Adipocyte (in vitro differentiated cells): Measurements from ENCODE around the gene IFI30.

Experiments used
- DNase-seq: peaks from one replicate; pipeline ENCODE4 v3.0.0-alpha.2; 2015; ENCODE audit warnings: low read depth
- H3K27me3 ChIP-seq: replicated peaks from 2 replicates; pipeline ENCODE4 v1.7.0; 2013; ENCODE audit warnings: mild to moderate bottlenecking, low read length, moderate library complexity; ENCODE audit not compliant: control insufficient read depth, insufficient read depth
- H3K36me3 ChIP-seq: 2 replicates; pipeline ENCODE4 v1.7.0; 2013; ENCODE audit warnings: low read length, mild to moderate bottlenecking, moderate library complexity; ENCODE audit not compliant: control insufficient read depth, insufficient read depth, severe bottlenecking
- H3K4me1 ChIP-seq: 2 replicates; pipeline ENCODE4 v1.7.0; 2013; ENCODE audit warnings: mild to moderate bottlenecking, low read length, moderate library complexity; ENCODE audit not compliant: control insufficient read depth, insufficient read depth
- H3K4me3 ChIP-seq: 2 replicates; pipeline ENCODE4 v1.7.0; 2013; ENCODE audit warnings: mild to moderate bottlenecking, low read length, moderate library complexity
- H3K9ac ChIP-seq: 2 replicates; pipeline ENCODE4 v1.7.0; 2013; ENCODE audit warnings: mild to moderate bottlenecking, low read length, moderate library complexity
- H3K9me3 ChIP-seq: 2 replicates; pipeline ENCODE4 v1.7.0; 2013; ENCODE audit warnings: mild to moderate bottlenecking, low read length, moderate library complexity; ENCODE audit not compliant: control insufficient read depth

The IFI30 gene

DNA sequence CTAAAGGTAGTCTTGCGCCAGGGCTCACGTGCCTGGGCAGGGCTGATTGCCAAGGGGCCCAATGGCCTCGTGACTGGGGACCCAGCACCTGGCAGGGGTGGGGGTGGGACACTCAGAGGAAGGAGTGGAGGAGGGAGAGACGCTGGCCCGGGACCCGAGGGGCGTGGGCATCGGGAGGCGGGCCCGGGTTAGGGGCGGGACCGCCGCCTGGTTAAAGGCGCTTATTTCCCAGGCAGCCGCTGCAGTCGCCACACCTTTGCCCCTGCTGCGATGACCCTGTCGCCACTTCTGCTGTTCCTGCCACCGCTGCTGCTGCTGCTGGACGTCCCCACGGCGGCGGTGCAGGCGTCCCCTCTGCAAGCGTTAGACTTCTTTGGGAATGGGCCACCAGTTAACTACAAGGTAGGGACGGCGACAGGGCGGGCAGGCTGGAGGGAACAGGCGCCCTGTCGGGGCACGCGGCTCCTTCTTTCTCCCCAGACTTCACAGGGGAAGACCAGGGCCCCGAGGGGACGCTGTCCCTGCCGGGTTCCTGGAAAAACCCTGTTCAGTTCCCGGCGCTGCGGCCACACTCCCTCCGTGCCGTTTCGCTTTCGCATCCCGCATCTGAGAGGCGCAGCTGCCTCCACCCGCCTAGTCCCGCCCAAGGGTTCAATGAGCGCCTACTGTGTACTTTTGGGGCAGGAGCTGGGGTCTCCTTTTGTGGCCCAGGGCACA lies at the start of gene IFI30:
Gene IFI30 (plus strand): TSS at position 242 of the 717 bp plus-strand sequence. CDS start 29 bp downstream, at position 271.
- no peaks in the 10 kb centered on the region for H3K9me3 ChIP-seq
- H3K4me3 ChIP-seq = peak within 1 kb of the TSS; percentile 88
- peaks cover 28% of the 10 kb centered on the region for H3K4me1 ChIP-seq
- no peaks in the 10 kb centered on the region for H3K27me3 ChIP-seq
- DNase-seq = peak; percentile 67
- H3K36me3 ChIP-seq = peaks cover 7% of the 10 kb centered on the region
- H3K9ac ChIP-seq = peak within 1 kb of the TSS; percentile 82

DNA sequence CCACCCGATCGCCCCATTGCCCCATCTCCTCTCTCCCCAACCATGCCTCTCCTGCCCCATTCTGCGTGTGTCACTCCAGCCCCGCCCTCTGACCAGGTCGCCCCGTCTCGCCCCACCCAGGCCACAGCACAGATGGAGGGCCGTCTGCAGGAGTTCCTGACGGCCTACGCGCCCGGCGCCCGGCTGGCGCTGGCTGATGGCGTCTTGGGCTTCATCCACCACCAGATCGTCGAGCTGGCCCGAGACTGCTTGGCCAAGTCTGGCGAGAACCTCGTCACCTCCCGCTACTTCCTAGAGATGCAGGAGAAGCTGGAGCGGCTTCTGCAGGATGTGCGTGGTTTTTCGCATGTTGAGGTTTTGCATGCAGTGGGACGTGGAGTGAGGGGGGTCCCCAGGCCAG lies 49.8 kb upstream of the IFI30 start:
- Histone ChIP-seq H3K9ac (no peak overlapping the region), H3K36me3 (peaks cover 17% of the 10 kb centered on the region), H3K4me3 (no peak overlapping the region), H3K27me3 (no peaks in the 10 kb centered on the region), H3K9me3 (no peaks in the 10 kb centered on the region), H3K4me1 (peaks cover 2% of the 10 kb centered on the region)
- no peak for DNase-seq

DNA sequence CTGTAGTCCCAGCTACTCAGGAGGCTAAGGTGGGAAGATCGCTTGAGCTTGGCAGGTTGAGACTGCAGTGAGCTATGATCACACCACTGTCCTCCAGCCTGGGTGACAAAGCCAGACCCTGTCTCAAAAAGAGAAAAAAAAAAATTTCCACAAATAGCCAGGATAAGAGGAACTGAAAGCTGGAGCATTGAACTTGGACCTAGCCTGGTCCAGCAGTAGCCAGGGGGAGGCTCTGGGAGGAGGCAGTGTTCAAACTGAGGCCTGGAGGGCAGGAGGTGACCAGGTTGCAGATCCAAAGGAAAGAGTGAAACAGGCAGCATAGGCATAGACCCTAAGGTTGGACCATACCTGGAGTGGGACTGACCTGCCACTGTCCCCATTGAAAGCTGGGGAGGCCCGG lies 47.5 kb upstream of the IFI30 start:
- no peaks in the 10 kb centered on the region for H3K27me3 ChIP-seq
- no peak for DNase-seq
- H3K4me1 ChIP-seq = no peaks in the 10 kb centered on the region
- H3K9me3 ChIP-seq = no peaks in the 10 kb centered on the region
- no peak overlapping the region for H3K4me3 ChIP-seq
- H3K36me3 ChIP-seq = peaks cover 33% of the 10 kb centered on the region
- no peak overlapping the region for H3K9ac ChIP-seq

DNA sequence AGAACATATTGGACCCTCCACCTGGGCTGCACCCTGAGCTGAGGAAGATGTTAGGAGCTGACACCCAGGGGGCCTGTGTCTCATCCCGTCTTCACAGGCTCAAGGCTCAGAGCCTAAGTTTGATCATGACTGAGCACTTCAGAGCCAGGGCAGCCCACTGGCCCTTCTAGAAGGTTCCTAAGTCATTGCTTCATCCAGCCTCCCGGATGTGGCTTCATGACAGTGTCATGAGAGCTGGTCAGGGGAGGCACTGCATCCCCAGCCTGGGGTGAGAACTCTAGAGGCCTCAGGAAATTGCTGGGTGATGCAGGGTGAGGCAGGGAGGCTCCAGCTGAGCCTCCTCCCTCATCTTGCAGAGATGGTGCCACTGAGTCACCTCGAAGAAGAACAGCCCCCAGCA lies 45.6 kb upstream of the IFI30 start:
- Histone ChIP-seq H3K9me3 (no peaks in the 10 kb centered on the region), H3K4me1 (no peaks in the 10 kb centered on the region), H3K36me3 (peaks cover 31% of the 10 kb centered on the region), H3K4me3 (no peak overlapping the region), H3K27me3 (no peaks in the 10 kb centered on the region), H3K9ac (no peak overlapping the region)
- DNase-seq = no peak

DNA sequence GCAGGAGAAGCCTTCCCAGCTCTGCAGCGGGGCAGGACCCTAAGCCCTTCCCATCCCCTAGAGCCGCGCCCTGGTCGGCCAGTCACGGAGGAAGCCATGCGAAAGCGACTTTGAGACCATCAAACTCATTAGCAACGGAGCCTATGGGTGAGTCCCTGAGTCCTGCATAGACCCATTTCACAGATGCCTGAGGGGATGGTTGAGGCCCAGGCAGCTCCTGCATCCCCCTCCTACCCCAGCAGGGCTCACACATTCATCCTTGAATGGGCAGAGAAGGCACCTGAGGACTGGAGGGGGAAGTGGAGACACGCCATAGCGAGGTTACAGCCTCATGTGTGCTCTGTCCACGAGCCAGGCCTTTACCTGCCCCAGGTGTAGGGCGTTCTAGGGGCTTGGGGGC lies 44.8 kb upstream of the IFI30 start:
- no peak for DNase-seq
- no peaks in the 10 kb centered on the region for H3K4me1 ChIP-seq
- H3K4me3 ChIP-seq = no peak overlapping the region
- peaks cover 32% of the 10 kb centered on the region for H3K36me3 ChIP-seq
- H3K9ac ChIP-seq = no peak overlapping the region
- no peaks in the 10 kb centered on the region for H3K27me3 ChIP-seq
- no peaks in the 10 kb centered on the region for H3K9me3 ChIP-seq

DNA sequence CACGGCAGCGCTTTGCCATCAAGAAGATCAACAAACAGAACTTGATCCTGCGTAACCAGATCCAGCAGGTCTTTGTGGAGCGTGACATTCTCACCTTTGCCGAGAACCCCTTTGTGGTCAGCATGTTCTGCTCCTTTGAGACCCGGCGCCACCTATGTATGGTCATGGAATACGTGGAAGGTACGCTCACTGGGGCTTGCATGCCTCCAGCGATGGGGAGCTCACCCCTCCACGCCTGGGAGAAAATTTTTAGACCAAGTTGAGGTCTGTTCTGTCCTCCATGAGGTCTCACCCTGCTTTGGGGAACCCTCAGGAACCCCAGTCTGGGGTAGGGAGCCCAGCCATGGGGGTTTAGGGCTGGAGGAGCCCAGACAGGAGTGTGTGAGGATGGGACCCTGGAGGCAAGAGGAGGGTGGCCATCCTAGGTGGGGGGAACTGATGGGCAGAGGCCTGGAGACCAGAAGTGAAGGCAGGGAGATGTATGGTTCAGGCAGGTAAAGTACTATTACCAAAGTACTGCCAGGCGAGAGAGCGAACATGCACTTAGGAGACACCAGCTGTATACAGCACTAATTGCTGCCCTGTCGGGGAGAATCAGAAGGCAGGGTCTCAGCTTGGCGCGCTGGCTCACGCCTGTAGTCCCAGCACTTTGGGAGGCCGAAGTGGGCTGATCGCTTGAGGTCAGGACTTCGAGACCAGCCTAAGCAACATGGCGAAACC lies 42.9 kb upstream of the IFI30 start:
- no peaks in the 10 kb centered on the region for H3K4me1 ChIP-seq
- H3K9ac ChIP-seq = no peak overlapping the region
- H3K27me3 ChIP-seq = no peaks in the 10 kb centered on the region
- no peak overlapping the region for H3K4me3 ChIP-seq
- peaks cover 37% of the 10 kb centered on the region for H3K36me3 ChIP-seq
- no peak for DNase-seq
- H3K9me3 ChIP-seq = no peaks in the 10 kb centered on the region

DNA sequence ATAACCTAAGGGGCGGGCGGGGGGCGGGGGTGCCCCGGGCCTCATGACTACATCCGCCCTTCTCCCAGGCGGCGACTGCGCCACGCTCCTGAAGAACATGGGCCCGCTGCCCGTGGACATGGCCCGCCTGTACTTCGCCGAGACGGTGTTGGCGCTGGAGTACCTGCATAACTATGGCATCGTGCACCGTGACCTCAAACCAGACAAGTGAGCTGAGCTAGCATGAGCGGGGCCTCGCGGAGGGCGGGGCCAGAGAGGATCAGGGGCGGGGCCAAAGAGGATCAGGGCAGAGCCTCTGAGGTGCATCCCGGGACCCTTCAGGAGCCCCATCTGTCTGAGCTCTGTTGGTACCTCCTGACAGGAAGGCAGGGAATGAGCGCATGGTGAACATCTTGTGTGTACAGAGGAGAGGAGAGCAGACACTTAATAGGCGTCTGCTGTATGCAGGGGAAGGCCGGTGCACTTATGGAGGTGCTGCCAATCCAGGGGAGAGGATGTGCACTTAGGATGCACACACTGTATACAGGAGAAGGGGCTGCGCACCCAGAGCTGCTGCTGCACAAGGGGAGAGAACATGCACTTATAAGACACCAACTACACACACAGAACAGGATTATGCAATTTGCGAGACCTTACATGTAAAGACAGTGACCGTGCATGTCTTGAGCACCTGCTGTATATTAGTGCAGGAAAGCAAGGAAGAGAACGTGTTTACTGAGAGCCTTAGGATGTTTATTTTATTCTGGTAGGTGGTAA lies 41.6 kb upstream of the IFI30 start:
- Histone ChIP-seq H3K36me3 (peaks cover 41% of the 10 kb centered on the region), H3K9me3 (no peaks in the 10 kb centered on the region), H3K4me3 (no peak overlapping the region), H3K9ac (no peak overlapping the region), H3K27me3 (no peaks in the 10 kb centered on the region), H3K4me1 (no peaks in the 10 kb centered on the region)
- no peak for DNase-seq

DNA sequence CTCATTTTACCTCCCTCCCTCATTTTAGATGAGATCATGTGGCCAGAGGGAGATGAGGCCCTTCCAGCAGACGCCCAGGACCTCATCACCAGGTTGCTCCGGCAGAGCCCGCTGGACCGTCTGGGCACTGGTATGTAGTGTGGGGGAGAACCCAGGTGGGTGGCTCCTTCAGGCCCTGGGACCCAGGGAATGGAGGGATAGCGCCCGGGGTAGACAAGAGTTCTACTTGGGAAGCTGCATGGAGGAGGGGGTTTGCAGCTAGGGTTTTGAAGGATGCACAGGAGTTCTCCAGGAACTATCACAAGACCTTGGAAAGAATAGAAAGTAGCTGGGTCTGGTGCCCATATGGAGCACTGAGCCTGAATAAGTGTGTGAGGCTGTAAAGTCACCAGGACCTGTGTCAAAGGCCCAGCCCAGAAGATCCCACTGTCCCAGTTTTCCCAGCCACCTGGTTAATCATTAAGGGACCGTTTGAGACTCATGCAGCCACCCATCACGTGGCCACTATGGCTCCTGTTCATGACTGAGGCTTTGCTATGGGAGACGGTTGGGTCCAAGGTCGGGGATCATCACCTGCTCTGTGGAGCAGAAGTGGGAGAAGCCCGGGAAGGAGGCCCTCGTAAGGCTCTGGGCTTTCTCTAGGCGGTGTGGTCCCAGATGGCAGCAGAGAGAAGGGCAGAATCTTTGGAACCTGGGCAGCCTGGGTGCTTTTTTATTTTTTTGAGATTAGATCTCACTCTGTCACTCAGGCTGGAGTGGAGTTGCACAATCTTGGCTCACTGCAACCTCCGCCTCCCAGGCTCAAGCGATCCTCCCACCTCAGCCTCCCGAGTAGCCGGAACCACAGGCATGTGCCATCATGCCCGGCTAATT lies 37.7 kb upstream of the IFI30 start:
- Histone ChIP-seq H3K4me1 (no peaks in the 10 kb centered on the region), H3K4me3 (no peak overlapping the region), H3K27me3 (no peaks in the 10 kb centered on the region), H3K36me3 (peaks cover 37% of the 10 kb centered on the region), H3K9ac (no peak overlapping the region), H3K9me3 (no peaks in the 10 kb centered on the region)
- DNase-seq = no peak

DNA sequence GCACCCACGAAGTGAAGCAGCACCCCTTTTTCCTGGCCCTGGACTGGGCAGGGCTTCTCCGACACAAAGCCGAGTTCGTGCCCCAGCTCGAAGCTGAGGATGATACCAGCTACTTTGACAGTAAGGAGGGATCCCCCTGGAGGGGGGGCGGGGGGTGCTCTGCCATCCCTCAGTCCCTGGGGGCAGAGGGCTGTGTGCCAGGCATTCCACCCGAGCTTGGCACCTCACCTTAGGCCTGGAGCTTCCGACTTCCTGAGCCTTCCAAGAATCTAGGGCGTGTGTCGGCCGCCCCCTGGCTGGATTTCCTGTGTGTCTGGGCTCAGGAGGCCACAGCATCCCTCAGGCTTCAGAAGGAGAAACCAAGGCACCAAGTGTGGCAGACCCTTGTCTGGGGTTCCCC lies 36.4 kb upstream of the IFI30 start:
- no peak overlapping the region for H3K4me3 ChIP-seq
- H3K27me3 ChIP-seq = no peaks in the 10 kb centered on the region
- H3K4me1 ChIP-seq = no peaks in the 10 kb centered on the region
- DNase-seq = no peak
- peaks cover 38% of the 10 kb centered on the region for H3K36me3 ChIP-seq
- no peaks in the 10 kb centered on the region for H3K9me3 ChIP-seq
- no peak overlapping the region for H3K9ac ChIP-seq

DNA sequence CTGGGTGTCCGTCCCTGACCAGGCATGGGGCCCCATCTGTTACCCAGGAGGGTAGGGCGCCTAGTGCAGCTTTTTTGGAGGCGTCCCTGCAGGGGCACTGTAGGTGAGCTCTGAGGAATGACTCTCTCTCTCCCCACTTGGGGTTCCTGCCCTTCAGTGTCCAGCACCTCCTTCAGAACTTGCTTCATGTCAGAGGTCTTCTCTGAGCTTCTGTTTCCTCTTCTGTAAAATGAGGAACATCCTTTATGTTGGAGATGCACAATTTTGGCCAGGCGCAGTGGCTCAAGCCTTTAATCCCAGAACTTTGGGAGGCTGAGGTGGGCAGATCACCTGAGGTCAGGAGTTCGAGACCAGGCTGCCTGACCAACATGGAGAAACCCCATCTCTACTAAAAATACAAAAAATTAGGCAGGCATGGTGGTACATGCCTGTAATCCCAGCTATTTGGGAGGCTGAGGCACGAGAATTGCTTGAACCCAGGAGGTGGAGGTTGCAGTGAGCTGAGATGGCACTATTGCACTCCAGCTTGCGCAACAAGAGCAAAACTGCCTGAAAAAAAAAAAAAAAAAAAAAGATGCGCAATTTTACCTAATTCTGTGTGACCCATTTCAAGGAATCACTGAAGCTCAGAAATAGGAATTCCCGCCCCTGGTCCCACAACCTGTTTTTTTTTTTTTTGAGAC lies 35.8 kb upstream of the IFI30 start:
- no peaks in the 10 kb centered on the region for H3K27me3 ChIP-seq
- no peak for DNase-seq
- H3K36me3 ChIP-seq = peaks cover 37% of the 10 kb centered on the region
- H3K9ac ChIP-seq = no peak overlapping the region
- no peaks in the 10 kb centered on the region for H3K9me3 ChIP-seq
- no peak overlapping the region for H3K4me3 ChIP-seq
- no peaks in the 10 kb centered on the region for H3K4me1 ChIP-seq
